Ishikawa (cell line): ENCODE data around the gene PDE3A.

Experiments used
- CEBPB ChIP-seq: IDR thresholded peaks from 2 replicates; pipeline ENCODE4 v1.6.1; 2012
- CREB1 ChIP-seq: IDR thresholded peaks from 2 replicates; pipeline ENCODE4 v1.6.1; 2012; ENCODE audit warnings: low read depth
- EGR1 ChIP-seq: IDR thresholded peaks from 2 replicates; pipeline ENCODE4 v1.6.1; 2012
- EP300 ChIP-seq: IDR thresholded peaks from 2 replicates; pipeline ENCODE4 v1.6.1; 2012; ENCODE audit warnings: borderline replicate concordance
- FOXM1 ChIP-seq: IDR thresholded peaks from 2 replicates; pipeline ENCODE4 v1.6.1; 2012; ENCODE audit warnings: low read depth, borderline replicate concordance
- NFIC ChIP-seq: IDR thresholded peaks from 2 replicates; pipeline ENCODE4 v1.6.1; 2012
- RAD21 ChIP-seq: IDR thresholded peaks from 2 replicates; pipeline ENCODE4 v1.6.1; 2012; ENCODE audit warnings: low read depth
- TAF1 ChIP-seq: IDR thresholded peaks from 2 replicates; pipeline ENCODE4 v1.6.1; 2012; ENCODE audit warnings: low read depth, mild to moderate bottlenecking
- TCF12 ChIP-seq: IDR thresholded peaks from 2 replicates; pipeline ENCODE4 v1.6.1; 2012; ENCODE audit warnings: low read depth
- TEAD4 ChIP-seq: IDR thresholded peaks from 2 replicates; pipeline ENCODE4 v1.6.1; 2012
- YY1 ChIP-seq: IDR thresholded peaks from 2 replicates; pipeline ENCODE4 v1.6.1; 2012; ENCODE audit warnings: low read depth
- TF ChIP-seq, protein P1 (sequence below): IDR thresholded peaks from 2 replicates; pipeline ENCODE4 v1.6.1; 2012; ENCODE audit warnings: low read depth, mild to moderate bottlenecking
- TF ChIP-seq, protein P2 (sequence below): IDR thresholded peaks from 2 replicates; pipeline ENCODE4 v1.6.1; 2012
- TF ChIP-seq, protein P3 (sequence below): IDR thresholded peaks from 2 replicates; pipeline ENCODE4 v1.6.1; 2012

DNA sequence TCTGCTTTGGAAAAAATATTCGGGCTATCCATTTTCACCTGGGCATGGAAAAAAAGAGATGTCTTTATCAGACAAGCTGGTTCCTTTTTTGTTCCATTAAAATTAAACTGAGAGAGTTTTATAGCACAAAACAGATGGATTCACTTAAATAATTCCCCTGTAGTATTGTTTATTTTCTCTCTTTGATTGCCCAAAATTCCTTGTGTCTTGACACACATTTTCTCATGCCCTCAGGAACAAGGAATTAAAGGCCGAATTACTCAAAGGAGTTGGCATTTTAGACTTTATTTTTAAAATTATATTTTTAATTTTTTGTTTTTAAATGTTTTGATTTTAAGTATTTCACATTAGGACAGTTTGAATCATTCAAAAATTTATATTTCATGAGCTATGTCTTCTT lies 257.2 kb downstream of the PDE3A start:
- TF ChIP-seq EP300 (no peak), NFIC (no peak), TAF1 (no peak), YY1 (no peak), EGR1 (no peak), CEBPB (no peak), CREB1 (no peak), RAD21 (no peak), TEAD4 (no peak), FOXM1 (no peak), TCF12 (no peak)
- TF ChIP-seq, protein P1, sequence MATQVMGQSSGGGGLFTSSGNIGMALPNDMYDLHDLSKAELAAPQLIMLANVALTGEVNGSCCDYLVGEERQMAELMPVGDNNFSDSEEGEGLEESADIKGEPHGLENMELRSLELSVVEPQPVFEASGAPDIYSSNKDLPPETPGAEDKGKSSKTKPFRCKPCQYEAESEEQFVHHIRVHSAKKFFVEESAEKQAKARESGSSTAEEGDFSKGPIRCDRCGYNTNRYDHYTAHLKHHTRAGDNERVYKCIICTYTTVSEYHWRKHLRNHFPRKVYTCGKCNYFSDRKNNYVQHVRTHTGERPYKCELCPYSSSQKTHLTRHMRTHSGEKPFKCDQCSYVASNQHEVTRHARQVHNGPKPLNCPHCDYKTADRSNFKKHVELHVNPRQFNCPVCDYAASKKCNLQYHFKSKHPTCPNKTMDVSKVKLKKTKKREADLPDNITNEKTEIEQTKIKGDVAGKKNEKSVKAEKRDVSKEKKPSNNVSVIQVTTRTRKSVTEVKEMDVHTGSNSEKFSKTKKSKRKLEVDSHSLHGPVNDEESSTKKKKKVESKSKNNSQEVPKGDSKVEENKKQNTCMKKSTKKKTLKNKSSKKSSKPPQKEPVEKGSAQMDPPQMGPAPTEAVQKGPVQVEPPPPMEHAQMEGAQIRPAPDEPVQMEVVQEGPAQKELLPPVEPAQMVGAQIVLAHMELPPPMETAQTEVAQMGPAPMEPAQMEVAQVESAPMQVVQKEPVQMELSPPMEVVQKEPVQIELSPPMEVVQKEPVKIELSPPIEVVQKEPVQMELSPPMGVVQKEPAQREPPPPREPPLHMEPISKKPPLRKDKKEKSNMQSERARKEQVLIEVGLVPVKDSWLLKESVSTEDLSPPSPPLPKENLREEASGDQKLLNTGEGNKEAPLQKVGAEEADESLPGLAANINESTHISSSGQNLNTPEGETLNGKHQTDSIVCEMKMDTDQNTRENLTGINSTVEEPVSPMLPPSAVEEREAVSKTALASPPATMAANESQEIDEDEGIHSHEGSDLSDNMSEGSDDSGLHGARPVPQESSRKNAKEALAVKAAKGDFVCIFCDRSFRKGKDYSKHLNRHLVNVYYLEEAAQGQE, result no peak
- TF ChIP-seq, protein P2, sequence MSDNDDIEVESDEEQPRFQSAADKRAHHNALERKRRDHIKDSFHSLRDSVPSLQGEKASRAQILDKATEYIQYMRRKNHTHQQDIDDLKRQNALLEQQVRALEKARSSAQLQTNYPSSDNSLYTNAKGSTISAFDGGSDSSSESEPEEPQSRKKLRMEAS, result no peak
- TF ChIP-seq, protein P3, sequence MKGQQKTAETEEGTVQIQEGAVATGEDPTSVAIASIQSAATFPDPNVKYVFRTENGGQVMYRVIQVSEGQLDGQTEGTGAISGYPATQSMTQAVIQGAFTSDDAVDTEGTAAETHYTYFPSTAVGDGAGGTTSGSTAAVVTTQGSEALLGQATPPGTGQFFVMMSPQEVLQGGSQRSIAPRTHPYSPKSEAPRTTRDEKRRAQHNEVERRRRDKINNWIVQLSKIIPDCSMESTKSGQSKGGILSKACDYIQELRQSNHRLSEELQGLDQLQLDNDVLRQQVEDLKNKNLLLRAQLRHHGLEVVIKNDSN, result no peak
